SK-N-SH (cell line): Measurements from ENCODE around the gene PTPN13. TPM values are rescaled to one million over a fixed set of nuclear protein-coding genes. Genes with fewer than 3 reads are reported as not detected.

ENCODE experiments used
- CTCF ChIA-PET: fragments of 300-600, 350-600 bp; formaldehyde crosslinking; extraction: SDS; loops from one replicate; lab custom pipeline; 2021; lab: Yijun Ruan, JAX
- POLR2A ChIA-PET: fragments of 350-600 bp; sonication (Branson Sonifier 250); formaldehyde crosslinking; extraction: SDS; loops from one replicate; lab custom pipeline; 2020; ENCODE audit warnings: antibody characterized with exemption, inconsistent platforms; lab: Yijun Ruan, JAX
- DNase-seq: peaks from one replicate; pipeline ENCODE4 v3.0.0; 2012
- H2AFZ ChIP-seq: fragments of 200-600 bp; sonication (generic); 2 replicates; pipeline ENCODE4 v1.8.1; 2016; ENCODE audit warnings: antibody characterized with exemption, mild to moderate bottlenecking, low read depth
- H3F3A ChIP-seq: fragments of 200-600 bp; sonication (generic); replicated peaks from 2 replicates; pipeline ENCODE3; 2016; ENCODE audit warnings: antibody characterized with exemption, mild to moderate bottlenecking; ENCODE audit not compliant: insufficient read depth
- H3K27ac ChIP-seq, 2 experiments: fragments of 200-500 bp in 1 of 2; fragments of 200-600 bp in 1 of 2; sonication (Bioruptor generic) in 1 of 2; sonication (generic), shearing (Covaris generic) in 1 of 2; 2 replicates each; pipeline versions ENCODE4 v1.5.1 to v1.6.1; 2014 to 2016; ENCODE audit warnings: low read depth in 2 of 2, inconsistent platforms in 1 of 2, low read length in 1 of 2, mild to moderate bottlenecking in 1 of 2, mixed read lengths in 1 of 2
- H3K27me3 ChIP-seq: fragments of 200-600 bp; sonication (generic), shearing (Covaris generic); 2 replicates; pipeline ENCODE4 v1.6.1; 2016; ENCODE audit warnings: mixed run types; ENCODE audit not compliant: insufficient read depth
- H3K36me3 ChIP-seq, 2 experiments: fragments of 200-500 bp in 1 of 2; fragments of 200-600 bp in 1 of 2; sonication (Bioruptor generic) in 1 of 2; sonication (generic) in 1 of 2; replicated peaks in 1 of 2; 2 replicates each; pipeline versions ENCODE3 to v1.5.1; 2014 to 2016; ENCODE audit warnings: low read length in 1 of 2, mild to moderate bottlenecking in 1 of 2; ENCODE audit not compliant: insufficient read depth in 2 of 2, control insufficient read depth in 1 of 2
- H3K4me1 ChIP-seq, 2 experiments: fragments of 200-500 bp in 1 of 2; fragments of 200-600 bp in 1 of 2; sonication (Bioruptor generic) in 1 of 2; sonication (generic), shearing (Covaris generic) in 1 of 2; 2 replicates each; pipeline versions ENCODE4 v1.5.1 to v1.6.1; 2014 to 2016; ENCODE audit warnings: low read depth in 1 of 2, low read length in 1 of 2, mixed run types in 1 of 2; ENCODE audit not compliant: insufficient read depth in 2 of 2, control insufficient read depth in 1 of 2
- H3K4me2 ChIP-seq: fragments of 200-600 bp; sonication (generic), shearing (Covaris generic); 2 replicates; pipeline ENCODE4 v1.6.1; 2017; ENCODE audit warnings: mixed run types
- H3K4me3 ChIP-seq, 2 experiments: fragments of 200-500 bp in 1 of 2; fragments of 200-600 bp in 1 of 2; sonication (Bioruptor generic) in 1 of 2; sonication (generic), shearing (Covaris generic) in 1 of 2; 2 replicates each; pipeline versions ENCODE4 v1.5.1 to v1.8.1; 2014 to 2016; ENCODE audit warnings: low read depth in 2 of 2, inconsistent platforms in 1 of 2, low read length in 1 of 2, mild to moderate bottlenecking in 1 of 2, mixed read lengths in 1 of 2, moderate library complexity in 1 of 2
- H3K79me2 ChIP-seq: fragments of 200-600 bp; sonication (generic); 2 replicates; pipeline ENCODE4 v1.8.1; 2017; ENCODE audit warnings: mild to moderate bottlenecking; ENCODE audit not compliant: insufficient read depth
- H3K9ac ChIP-seq: fragments of 200-600 bp; sonication (generic); 2 replicates; pipeline ENCODE4 v1.6.1; 2017; ENCODE audit warnings: mixed run types
- H3K9me2 ChIP-seq: fragments of 200-600 bp; sonication (generic); 2 replicates; pipeline ENCODE4 v1.6.1; 2017; ENCODE audit warnings: mixed run types
- H3K9me3 ChIP-seq: fragments of 200-600 bp; sonication (generic); 2 replicates; pipeline ENCODE4 v1.6.1; 2017; ENCODE audit warnings: mixed run types, mild to moderate bottlenecking, moderate library complexity
- H4K20me1 ChIP-seq: fragments of 200-600 bp; sonication (generic); 2 replicates; pipeline ENCODE4 v1.6.1; 2017; ENCODE audit warnings: mild to moderate bottlenecking, mixed run types; ENCODE audit not compliant: insufficient read depth
- CHD2 ChIP-seq: fragments of 150-350 bp; IDR thresholded peaks from 2 replicates; pipeline ENCODE4 v1.6.1; 2018; ENCODE audit warnings: low read length; ENCODE audit not compliant: partially characterized antibody
- ELF1 ChIP-seq: IDR thresholded peaks from 2 replicates; pipeline ENCODE4 v1.4.0; 2012
- FOXJ3 ChIP-seq: sonication (generic); formaldehyde crosslinking; IDR thresholded peaks from 2 replicates; pipeline ENCODE4 v1.5.1; 2020; ENCODE audit warnings: mild to moderate bottlenecking, missing genetic modification reagents
- MEF2A ChIP-seq: IDR thresholded peaks from 2 replicates; pipeline ENCODE4 v1.4.0; 2012; ENCODE audit warnings: low read depth, borderline replicate concordance
- NFIC ChIP-seq: IDR thresholded peaks from 2 replicates; pipeline ENCODE4 v1.4.0; 2012; ENCODE audit warnings: borderline replicate concordance
- RCOR1 ChIP-seq: fragments of 150-350 bp; IDR thresholded peaks from 2 replicates; pipeline ENCODE4 v1.6.1; 2017; ENCODE audit warnings: antibody characterized with exemption, low read length
- RFX5 ChIP-seq: IDR thresholded peaks from 2 replicates; pipeline ENCODE4 v1.6.1; 2012; ENCODE audit warnings: mild to moderate bottlenecking, improper control_type of control experiment, low read length
- RXRA ChIP-seq: IDR thresholded peaks from 2 replicates; pipeline ENCODE4 v1.4.0; 2012; ENCODE audit warnings: low read depth, mild to moderate bottlenecking, borderline replicate concordance
- SIN3A ChIP-seq: IDR thresholded peaks from 2 replicates; pipeline ENCODE4 v1.6.1; 2012; ENCODE audit warnings: low read depth, mild to moderate bottlenecking, low read length, moderate library complexity, borderline replicate concordance
- TAF1 ChIP-seq: IDR thresholded peaks from 2 replicates; pipeline ENCODE4 v1.6.1; 2012; ENCODE audit warnings: low read depth, mild to moderate bottlenecking, low read length, moderate library complexity, borderline replicate concordance
- TCF12 ChIP-seq: IDR thresholded peaks from 2 replicates; pipeline ENCODE4 v1.4.0; 2012
- WGBS: methylation state at CpG from one replicate; pipeline ENCODE4 v1.1.6; 2017; ENCODE audit warnings: low lambda C conversion rate; 5-methylcytosine and 5-hydroxymethylcytosine counted together
- polyA plus RNA-seq, 3 experiments: library from polyadenylated mRNA; depleted of rRNA; stranded (reverse); fragments of >200 nt; gene quantifications; 2 replicates each; pipeline ENCODE4 v1.2.3, GENCODE V29; 2012
- TF ChIP-seq, protein P1 (sequence below): IDR thresholded peaks from 2 replicates; pipeline ENCODE4 v1.6.1; 2012; ENCODE audit warnings: mild to moderate bottlenecking, low read depth, low read length, moderate library complexity
- TF ChIP-seq, protein P2 (sequence below): IDR thresholded peaks from 2 replicates; pipeline ENCODE4; 2012
- TF ChIP-seq, protein P3 (sequence below): fragments of 200-600 bp; sonication (generic); IDR thresholded peaks from 2 replicates; pipeline ENCODE4 v1.6.1; 2017; ENCODE audit warnings: antibody characterized with exemption, mild to moderate bottlenecking, moderate library complexity

PTPN13 gene
- polyA plus RNA-seq, 1 of the 3 experiments (the other 2 are of a cell fraction): 5.5 TPM

DNA sequence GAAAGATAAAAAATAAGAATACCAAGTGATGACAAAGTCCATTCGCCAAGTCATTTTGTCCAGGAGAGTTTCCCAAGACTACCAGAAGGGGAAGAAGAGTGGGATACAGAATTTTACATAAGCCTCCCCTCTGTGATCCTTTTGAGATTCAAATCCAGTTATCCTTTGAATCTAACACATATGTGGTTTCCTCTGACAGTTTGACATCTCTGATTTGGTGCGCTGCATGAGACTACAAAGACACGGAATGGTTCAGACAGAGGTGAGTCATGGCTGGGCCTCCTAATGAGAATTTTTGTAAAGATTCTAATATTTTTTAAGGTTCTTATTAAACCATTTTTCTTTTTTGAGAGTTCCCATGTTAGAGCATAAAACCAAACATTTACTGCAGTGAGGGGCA lies 216.7 kb downstream of the PTPN13 start:
- no peak for DNase-seq
- TF ChIP-seq RXRA: no peak
- no peak for TF ChIP-seq FOXJ3 (CRISPR knock-in tag)
- TF ChIP-seq TAF1: no peak
- no peak for TF ChIP-seq SIN3A
- no peak for TF ChIP-seq TCF12
- no peak for TF ChIP-seq RCOR1
- TF ChIP-seq, protein P1, sequence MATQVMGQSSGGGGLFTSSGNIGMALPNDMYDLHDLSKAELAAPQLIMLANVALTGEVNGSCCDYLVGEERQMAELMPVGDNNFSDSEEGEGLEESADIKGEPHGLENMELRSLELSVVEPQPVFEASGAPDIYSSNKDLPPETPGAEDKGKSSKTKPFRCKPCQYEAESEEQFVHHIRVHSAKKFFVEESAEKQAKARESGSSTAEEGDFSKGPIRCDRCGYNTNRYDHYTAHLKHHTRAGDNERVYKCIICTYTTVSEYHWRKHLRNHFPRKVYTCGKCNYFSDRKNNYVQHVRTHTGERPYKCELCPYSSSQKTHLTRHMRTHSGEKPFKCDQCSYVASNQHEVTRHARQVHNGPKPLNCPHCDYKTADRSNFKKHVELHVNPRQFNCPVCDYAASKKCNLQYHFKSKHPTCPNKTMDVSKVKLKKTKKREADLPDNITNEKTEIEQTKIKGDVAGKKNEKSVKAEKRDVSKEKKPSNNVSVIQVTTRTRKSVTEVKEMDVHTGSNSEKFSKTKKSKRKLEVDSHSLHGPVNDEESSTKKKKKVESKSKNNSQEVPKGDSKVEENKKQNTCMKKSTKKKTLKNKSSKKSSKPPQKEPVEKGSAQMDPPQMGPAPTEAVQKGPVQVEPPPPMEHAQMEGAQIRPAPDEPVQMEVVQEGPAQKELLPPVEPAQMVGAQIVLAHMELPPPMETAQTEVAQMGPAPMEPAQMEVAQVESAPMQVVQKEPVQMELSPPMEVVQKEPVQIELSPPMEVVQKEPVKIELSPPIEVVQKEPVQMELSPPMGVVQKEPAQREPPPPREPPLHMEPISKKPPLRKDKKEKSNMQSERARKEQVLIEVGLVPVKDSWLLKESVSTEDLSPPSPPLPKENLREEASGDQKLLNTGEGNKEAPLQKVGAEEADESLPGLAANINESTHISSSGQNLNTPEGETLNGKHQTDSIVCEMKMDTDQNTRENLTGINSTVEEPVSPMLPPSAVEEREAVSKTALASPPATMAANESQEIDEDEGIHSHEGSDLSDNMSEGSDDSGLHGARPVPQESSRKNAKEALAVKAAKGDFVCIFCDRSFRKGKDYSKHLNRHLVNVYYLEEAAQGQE: no peak
- TF ChIP-seq CHD2: no peak
- TF ChIP-seq RFX5: no peak
- TF ChIP-seq, protein P2, sequence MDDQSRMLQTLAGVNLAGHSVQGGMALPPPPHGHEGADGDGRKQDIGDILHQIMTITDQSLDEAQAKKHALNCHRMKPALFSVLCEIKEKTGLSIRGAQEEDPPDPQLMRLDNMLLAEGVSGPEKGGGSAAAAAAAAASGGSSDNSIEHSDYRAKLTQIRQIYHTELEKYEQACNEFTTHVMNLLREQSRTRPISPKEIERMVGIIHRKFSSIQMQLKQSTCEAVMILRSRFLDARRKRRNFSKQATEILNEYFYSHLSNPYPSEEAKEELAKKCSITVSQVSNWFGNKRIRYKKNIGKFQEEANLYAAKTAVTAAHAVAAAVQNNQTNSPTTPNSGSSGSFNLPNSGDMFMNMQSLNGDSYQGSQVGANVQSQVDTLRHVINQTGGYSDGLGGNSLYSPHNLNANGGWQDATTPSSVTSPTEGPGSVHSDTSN: no peak
- TF ChIP-seq, protein P3, sequence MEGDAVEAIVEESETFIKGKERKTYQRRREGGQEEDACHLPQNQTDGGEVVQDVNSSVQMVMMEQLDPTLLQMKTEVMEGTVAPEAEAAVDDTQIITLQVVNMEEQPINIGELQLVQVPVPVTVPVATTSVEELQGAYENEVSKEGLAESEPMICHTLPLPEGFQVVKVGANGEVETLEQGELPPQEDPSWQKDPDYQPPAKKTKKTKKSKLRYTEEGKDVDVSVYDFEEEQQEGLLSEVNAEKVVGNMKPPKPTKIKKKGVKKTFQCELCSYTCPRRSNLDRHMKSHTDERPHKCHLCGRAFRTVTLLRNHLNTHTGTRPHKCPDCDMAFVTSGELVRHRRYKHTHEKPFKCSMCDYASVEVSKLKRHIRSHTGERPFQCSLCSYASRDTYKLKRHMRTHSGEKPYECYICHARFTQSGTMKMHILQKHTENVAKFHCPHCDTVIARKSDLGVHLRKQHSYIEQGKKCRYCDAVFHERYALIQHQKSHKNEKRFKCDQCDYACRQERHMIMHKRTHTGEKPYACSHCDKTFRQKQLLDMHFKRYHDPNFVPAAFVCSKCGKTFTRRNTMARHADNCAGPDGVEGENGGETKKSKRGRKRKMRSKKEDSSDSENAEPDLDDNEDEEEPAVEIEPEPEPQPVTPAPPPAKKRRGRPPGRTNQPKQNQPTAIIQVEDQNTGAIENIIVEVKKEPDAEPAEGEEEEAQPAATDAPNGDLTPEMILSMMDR: no peak
- TF ChIP-seq NFIC: no peak
- no peak for TF ChIP-seq MEF2A
- no peak for TF ChIP-seq ELF1
- peaks cover 43 to 66% of the 10 kb centered on the region in 2 experiments for H3K36me3 ChIP-seq
- no peaks in the 10 kb centered on the region for H3K79me2 ChIP-seq
- CTCF ChIA-PET: no interaction called here
- no peaks in the 10 kb centered on the region for H3F3A ChIP-seq
- no peak overlapping the region for H3K9ac ChIP-seq
- H3K27me3 ChIP-seq: no peaks in the 10 kb centered on the region
- no peak overlapping the region for H3K4me2 ChIP-seq
- POLR2A ChIA-PET: no interaction called here
- WGBS: 97% methylated on average over 3 of the region's 3 CpGs
- no peak overlapping the region for H2AFZ ChIP-seq
- H3K4me3 ChIP-seq: no peak overlapping the region
- no peaks in the 10 kb centered on the region for H3K9me3 ChIP-seq
- no peaks in the 10 kb centered on the region for H3K4me1 ChIP-seq
- no peaks in the 10 kb centered on the region for H3K9me2 ChIP-seq
- H3K27ac ChIP-seq: no peak overlapping the region
- no peaks in the 10 kb centered on the region for H4K20me1 ChIP-seq
